ENCODE results near the gene ARID2.
A peak's percentile ranks its signal among the peaks of the same experiment; 100 is the strongest.

ARID2 gene

GRCh38 chr12:45732250-45732649 is 2.7 kb downstream of the ARID2 start:
- H4K8ac ChIP-seq (ENCODE audit: low read length), result no peak overlapping the region
- DNase-seq, result no peak
- H3K9ac ChIP-seq (ENCODE audit: low read length), result peak overlapping the region; percentile 97
- H3K4me2 ChIP-seq (ENCODE audit: low read length, poor library complexity, severe bottlenecking), result peak overlapping the region; percentile 34
- H2AK5ac ChIP-seq (ENCODE audit: low read length, severe bottlenecking), result no peak overlapping the region
- peaks cover 4% of the 10 kb centered on the region for H3K9me3 ChIP-seq (ENCODE audit: control insufficient read depth, low read length)
- H3K18ac ChIP-seq (ENCODE audit: low read depth in 1 of 2, low read length in 2 of 2), result no peak overlapping the region
- H3K4ac ChIP-seq (ENCODE audit: low read depth in 1 of 2, low read length in 2 of 2), result no peak overlapping the region
- no peak overlapping the region for H4K91ac ChIP-seq (ENCODE audit: low read length)
- H3K4me3 ChIP-seq (ENCODE audit: insufficient read depth in 1 of 2, low read depth in 1 of 2, low read length in 2 of 2), result peak overlapping the region in 1 of 2 experiments; percentile 83
- H3K36me3 ChIP-seq (ENCODE audit: control insufficient read depth in 1 of 2, insufficient read depth in 2 of 2, low read depth in 1 of 2, low read length in 2 of 2), result peaks cover 3 to 10% of the 10 kb centered on the region in 2 experiments
- no peaks in the 10 kb centered on the region for H3K27me3 ChIP-seq (ENCODE audit: control insufficient read depth in 1 of 2, insufficient read depth in 1 of 2, low read length in 2 of 2)
- H3K79me1 ChIP-seq (replicated peaks; ENCODE audit: low read length, poor library complexity, severe bottlenecking), result peaks cover 4% of the 10 kb centered on the region
- WGBS, result 77% methylated on average over 3 of the region's 5 CpGs
- H2BK5ac ChIP-seq (ENCODE audit: low read depth, low read length, poor library complexity, severe bottlenecking), result no peak overlapping the region
- H3K4me1 ChIP-seq (ENCODE audit: control insufficient read depth, insufficient read depth, low read depth, low read length), result peaks cover 1% of the 10 kb centered on the region
- no peak overlapping the region for H2AFZ ChIP-seq (ENCODE audit: low read depth, low read length)
- no peak overlapping the region for H3K14ac ChIP-seq (ENCODE audit: low read length in 2 of 2)
- no peak overlapping the region for H2BK15ac ChIP-seq (ENCODE audit: low read depth, poor library complexity, severe bottlenecking)
- no peak overlapping the region for H2BK120ac ChIP-seq (ENCODE audit: low read depth, low read length)
- no peak overlapping the region for H3K27ac ChIP-seq (ENCODE audit: low read length, poor library complexity, severe bottlenecking)
- H2BK12ac ChIP-seq (ENCODE audit: low read length in 2 of 2), result no peak overlapping the region
- no peak overlapping the region for H3K23ac ChIP-seq (ENCODE audit: low read length in 2 of 2)

DNA sequence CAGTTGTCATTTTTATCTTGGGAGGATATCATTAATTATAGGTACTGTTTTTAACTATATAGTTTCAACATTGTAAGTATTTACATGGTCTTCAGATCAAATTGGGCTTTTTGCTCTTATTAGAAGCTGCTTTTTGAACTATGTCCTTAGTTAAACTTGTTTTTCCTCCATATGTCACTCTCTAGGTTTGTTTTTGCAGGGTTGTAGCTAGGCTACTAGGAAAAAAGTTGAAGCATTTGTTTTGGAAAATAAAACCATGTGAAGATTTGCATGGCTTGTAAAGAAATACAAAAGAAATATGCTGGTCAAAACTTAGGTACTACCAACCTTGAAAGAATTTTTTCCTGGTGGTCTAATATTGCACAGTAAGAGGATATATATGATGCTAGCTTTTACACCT is 3.4 kb downstream of the ARID2 start:
- peaks cover 9% of the 10 kb centered on the region for H3K9me3 ChIP-seq (ENCODE audit: control insufficient read depth, low read length)

DNA sequence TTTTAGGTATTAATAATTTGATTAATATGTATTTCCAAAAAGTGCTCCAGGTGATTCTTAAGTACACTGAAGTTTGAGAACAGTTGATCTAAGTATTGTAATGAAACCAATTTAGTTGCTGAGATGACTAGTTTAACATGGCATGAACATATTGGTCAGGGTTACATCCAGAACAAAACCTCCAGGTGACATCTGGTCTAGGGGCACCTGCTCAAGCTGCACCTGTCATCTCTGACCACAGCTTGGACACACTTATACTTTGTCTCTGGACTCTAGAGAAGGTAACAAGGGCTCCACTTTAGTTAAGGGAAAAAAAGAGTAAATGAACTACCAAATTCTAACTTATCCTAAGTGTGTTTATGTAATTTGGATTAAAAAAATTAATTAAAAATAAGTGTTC is 8.1 kb downstream of the ARID2 start:
- no peak overlapping the region for H2AFZ ChIP-seq (ENCODE audit: low read depth, low read length)
- no peak overlapping the region for H3K23ac ChIP-seq (ENCODE audit: low read length in 2 of 2)
- no peak overlapping the region for H4K91ac ChIP-seq (ENCODE audit: low read length)
- no peak overlapping the region for H3K18ac ChIP-seq (ENCODE audit: low read depth in 1 of 2, low read length in 2 of 2)
- H2BK12ac ChIP-seq (ENCODE audit: low read length in 2 of 2), result no peak overlapping the region
- no peak for DNase-seq
- H3K4me1 ChIP-seq (ENCODE audit: control insufficient read depth, insufficient read depth, low read depth, low read length), result peaks cover 1% of the 10 kb centered on the region
- H3K9ac ChIP-seq (ENCODE audit: low read length), result no peak overlapping the region
- no peak overlapping the region for H3K4me2 ChIP-seq (ENCODE audit: low read length, poor library complexity, severe bottlenecking)
- no peak overlapping the region for H3K14ac ChIP-seq (ENCODE audit: low read length in 2 of 2)
- no peak overlapping the region for H3K4me3 ChIP-seq (ENCODE audit: insufficient read depth in 1 of 2, low read depth in 1 of 2, low read length in 2 of 2)
- no peak overlapping the region for H2BK120ac ChIP-seq (ENCODE audit: low read depth, low read length)
- H3K36me3 ChIP-seq (ENCODE audit: control insufficient read depth in 1 of 2, insufficient read depth in 2 of 2, low read depth in 1 of 2, low read length in 2 of 2), result peaks cover 6 to 35% of the 10 kb centered on the region in 2 experiments
- no peaks in the 10 kb centered on the region for H3K27me3 ChIP-seq (ENCODE audit: control insufficient read depth in 1 of 2, insufficient read depth in 1 of 2, low read length in 2 of 2)
- peaks cover 27% of the 10 kb centered on the region for H3K9me3 ChIP-seq (ENCODE audit: control insufficient read depth, low read length)
- H2BK15ac ChIP-seq (ENCODE audit: low read depth, poor library complexity, severe bottlenecking), result no peak overlapping the region
- H2AK5ac ChIP-seq (ENCODE audit: low read length, severe bottlenecking), result no peak overlapping the region
- H3K27ac ChIP-seq (ENCODE audit: low read length, poor library complexity, severe bottlenecking), result no peak overlapping the region
- peaks cover 10% of the 10 kb centered on the region for H3K79me1 ChIP-seq (replicated peaks; ENCODE audit: low read length, poor library complexity, severe bottlenecking)
- no peak overlapping the region for H2BK5ac ChIP-seq (ENCODE audit: low read depth, low read length, poor library complexity, severe bottlenecking)
- no peak overlapping the region for H4K8ac ChIP-seq (ENCODE audit: low read length)
- H3K4ac ChIP-seq (ENCODE audit: low read depth in 1 of 2, low read length in 2 of 2), result no peak overlapping the region

More for the DNA sequence above, 3.4 kb downstream of the ARID2 start:
- H3K4me1 ChIP-seq (ENCODE audit: control insufficient read depth, insufficient read depth, low read depth, low read length), result peaks cover 1% of the 10 kb centered on the region
- H2BK120ac ChIP-seq (ENCODE audit: low read depth, low read length), result no peak overlapping the region
- peak; percentile 23 for DNase-seq
- H3K4me2 ChIP-seq (ENCODE audit: low read length, poor library complexity, severe bottlenecking), result no peak overlapping the region
- H2AFZ ChIP-seq (ENCODE audit: low read depth, low read length), result no peak overlapping the region
- H3K4me3 ChIP-seq (ENCODE audit: insufficient read depth in 1 of 2, low read depth in 1 of 2, low read length in 2 of 2), result peak overlapping the region in 1 of 2 experiments; percentile 83
- H4K91ac ChIP-seq (ENCODE audit: low read length), result no peak overlapping the region
- H3K27ac ChIP-seq (ENCODE audit: low read length, poor library complexity, severe bottlenecking), result no peak overlapping the region
- no peak overlapping the region for H3K23ac ChIP-seq (ENCODE audit: low read length in 2 of 2)
- no peak overlapping the region for H3K4ac ChIP-seq (ENCODE audit: low read depth in 1 of 2, low read length in 2 of 2)
- no peak overlapping the region for H2BK5ac ChIP-seq (ENCODE audit: low read depth, low read length, poor library complexity, severe bottlenecking)
- H3K27me3 ChIP-seq (ENCODE audit: control insufficient read depth in 1 of 2, insufficient read depth in 1 of 2, low read length in 2 of 2), result no peaks in the 10 kb centered on the region
- no peak overlapping the region for H3K14ac ChIP-seq (ENCODE audit: low read length in 2 of 2)
- H4K8ac ChIP-seq (ENCODE audit: low read length), result no peak overlapping the region
- peaks cover 3 to 16% of the 10 kb centered on the region in 2 experiments for H3K36me3 ChIP-seq (ENCODE audit: control insufficient read depth in 1 of 2, insufficient read depth in 2 of 2, low read depth in 1 of 2, low read length in 2 of 2)
- no peak overlapping the region for H2BK12ac ChIP-seq (ENCODE audit: low read length in 2 of 2)
- H3K18ac ChIP-seq (ENCODE audit: low read depth in 1 of 2, low read length in 2 of 2), result no peak overlapping the region
- H2AK5ac ChIP-seq (ENCODE audit: low read length, severe bottlenecking), result no peak overlapping the region
- H2BK15ac ChIP-seq (ENCODE audit: low read depth, poor library complexity, severe bottlenecking), result no peak overlapping the region
- H3K9ac ChIP-seq (ENCODE audit: low read length), result peak overlapping the region; percentile 97
- peaks cover 4% of the 10 kb centered on the region for H3K79me1 ChIP-seq (replicated peaks; ENCODE audit: low read length, poor library complexity, severe bottlenecking)

- Histone ChIP-seq H2AK5ac (ENCODE audit: low read length, severe bottlenecking) (no peak overlapping the region), H3K79me1 (replicated peaks; ENCODE audit: low read length, poor library complexity, severe bottlenecking) (peaks cover 16% of the 10 kb centered on the region), H3K23ac (ENCODE audit: low read length in 2 of 2) (no peak overlapping the region), H2AFZ (ENCODE audit: low read depth, low read length) (no peak overlapping the region), H3K18ac (ENCODE audit: low read depth in 1 of 2, low read length in 2 of 2) (no peak overlapping the region), H2BK5ac (ENCODE audit: low read depth, low read length, poor library complexity, severe bottlenecking) (no peak overlapping the region), H2BK12ac (ENCODE audit: low read length in 2 of 2) (no peak overlapping the region), H3K27ac (ENCODE audit: low read length, poor library complexity, severe bottlenecking) (no peak overlapping the region), H3K9me3 (ENCODE audit: control insufficient read depth, low read length) (peaks cover 24% of the 10 kb centered on the region), H3K4me1 (ENCODE audit: control insufficient read depth, insufficient read depth, low read depth, low read length) (no peaks in the 10 kb centered on the region), H3K36me3 (ENCODE audit: control insufficient read depth in 1 of 2, insufficient read depth in 2 of 2, low read depth in 1 of 2, low read length in 2 of 2) (peaks cover 11 to 27% of the 10 kb centered on the region in 2 experiments), H4K91ac (ENCODE audit: low read length) (no peak overlapping the region), H3K14ac (ENCODE audit: low read length in 2 of 2) (no peak overlapping the region), H3K27me3 (ENCODE audit: control insufficient read depth in 1 of 2, insufficient read depth in 1 of 2, low read length in 2 of 2) (no peaks in the 10 kb centered on the region), H3K4me2 (ENCODE audit: low read length, poor library complexity, severe bottlenecking) (no peak overlapping the region), H3K4me3 (ENCODE audit: insufficient read depth in 1 of 2, low read depth in 1 of 2, low read length in 2 of 2) (no peak overlapping the region), H2BK120ac (ENCODE audit: low read depth, low read length) (no peak overlapping the region), H2BK15ac (ENCODE audit: low read depth, poor library complexity, severe bottlenecking) (no peak overlapping the region), H3K9ac (ENCODE audit: low read length) (no peak overlapping the region), H4K8ac (ENCODE audit: low read length) (no peak overlapping the region), H3K4ac (ENCODE audit: low read depth in 1 of 2, low read length in 2 of 2) (no peak overlapping the region)
- no peak for DNase-seq
- 100% methylated on average over 1 of the region's 1 CpG for WGBS
Observed at GRCh38 chr12:45742590-45742989, 13.1 kb downstream of the ARID2 start.

Measured in mesenchymal stem cell (in vitro differentiated cells and primary cell).